ENCODE measurements around the gene TMEM126B. TPM values are rescaled to one million over a fixed set of nuclear protein-coding genes. Genes with fewer than 3 reads are reported as not detected.

TMEM126B gene
- 54.8 and 81.8 TPM in 2 replicates for total RNA-seq (2016; rRNA removed; fragmentation: Illumina TruSeq; extraction: Trizol)
- total RNA-seq (2016; cell fraction: cytosol; rRNA removed; fragmentation: Illumina TruSeq; extraction: Trizol; ENCODE audit: low read depth): 21.5 and 24.8 TPM in 2 replicates
- 56.1 and 83.6 TPM in 2 replicates for total RNA-seq (2016; cell fraction: insoluble cytoplasmic fraction; rRNA removed; fragmentation: Illumina TruSeq; extraction: Trizol)
- 45.7 and 58.4 TPM in 2 replicates for total RNA-seq (2016; cell fraction: membrane; rRNA removed; fragmentation: Illumina TruSeq; extraction: Trizol)
- 31.7 and 35.5 TPM in 2 replicates for total RNA-seq (2016; cell fraction: nucleus; rRNA removed; fragmentation: Illumina TruSeq; extraction: Trizol)
- polyA plus RNA-seq (2011; rRNA removed): 26.2 and 33.6 TPM in 2 replicates
- polyA plus RNA-seq (2011; cell fraction: cytosol; rRNA removed): 14.0 and 25.9 TPM in 2 replicates
- polyA plus RNA-seq (2011; cell fraction: nucleus; rRNA removed): 18.3 and 25.6 TPM in 2 replicates
- 35.0 and 42.8 TPM in 2 replicates for polyA plus RNA-seq (2012)
- 29.0 and 34.2 TPM in 2 replicates for polyA plus RNA-seq (2016; cell fraction: cytosol; fragmentation: Illumina TruSeq; extraction: Trizol; ENCODE audit: low read depth)
- 85.8 and 101 TPM in 2 replicates for polyA plus RNA-seq (2016; cell fraction: insoluble cytoplasmic fraction; fragmentation: Illumina TruSeq; extraction: Trizol; ENCODE audit: low read depth)
- 52.1 and 54.7 TPM in 2 replicates for polyA plus RNA-seq (2016; cell fraction: membrane; fragmentation: Illumina TruSeq; extraction: Trizol; ENCODE audit: low read depth)
- 54.1 and 62.9 TPM in 2 replicates for polyA plus RNA-seq (2016; cell fraction: nucleus; fragmentation: Illumina TruSeq; extraction: Trizol; ENCODE audit: insufficient read depth, low read depth)
- 4.8 and 14.2 TPM in 2 replicates for polyA minus RNA-seq (2011; rRNA and poly(A)+ RNA removed; ENCODE audit: low replicate concordance)
- polyA minus RNA-seq (2011; cell fraction: cytosol; rRNA and poly(A)+ RNA removed): 7.8 and 8.5 TPM in 2 replicates
- polyA minus RNA-seq (2011; cell fraction: nucleus; rRNA and poly(A)+ RNA removed): 17.3 and 18.0 TPM in 2 replicates
- Bru-seq, nascent RNA: percentile 91 among the genes with signal in this experiment
- BruChase-seq, experiment 1, labeled RNA remaining after a 6-hour chase: percentile 85 among the genes with signal in this experiment
- BruChase-seq, experiment 2, labeled RNA remaining after a 2-hour chase: percentile 87 among the genes with signal in this experiment
- long read RNA-seq, experiment 1, transcript TMEM126B-202 (6 exons, 1,210 nt): major isoform, 13 of 24 reads
- long read RNA-seq, experiment 1, partial matches to known transcripts: 4 of 24 reads
- long read RNA-seq, experiment 1, other reads (novel, unspliced or antisense): 2 of 24 reads
- long read RNA-seq, experiment 2, transcript TMEM126B-201 (5 exons, 989 nt): minor isoform, 11 of 61 reads
- long read RNA-seq, experiment 2, transcript TMEM126B-202 (6 exons, 1,210 nt): major isoform, 22 of 61 reads
- long read RNA-seq, experiment 2, partial matches to known transcripts: 10 of 61 reads
- long read RNA-seq, experiment 2, other reads (novel, unspliced or antisense): 14 of 61 reads

- intact Hi-C loops (cut with micrococcal nuclease; ENCODE audit: unreplicated experiment): loop anchor here (1.0 to 10.0 kb wide), 4 partner anchors 19 to 616 kb away; partner anchors contain the start of genes CREBZF, EED, PICALM and TMEM126A
- ATAC-seq (peak; percentile 99), DNase-seq (ENCODE audit: low spot score) (peak; percentile 95), FAIRE-seq (peak; percentile 80)
- H3K27ac ChIP-seq (ENCODE audit: extremely low read length, insufficient read depth, low read length): peak within 1 kb of the TSS; percentile 79
- H3K9me3 ChIP-seq (ENCODE audit: low read length): no peaks in the 10 kb centered on the region
- H3K36me3 ChIP-seq (replicated peaks in 1 of 2; ENCODE audit: control insufficient read depth in 1 of 2, insufficient read depth in 2 of 2, low read length in 2 of 2): peaks cover 0 to 3% of the 10 kb centered on the region in 2 experiments; a peak in 1 of 5 replicates
- CTCF ChIA-PET (ENCODE audit: low intra/inter-chr PET ratio, low total read pairs): no interaction called here
- peaks cover 27% of the 10 kb centered on the region for H3K4me1 ChIP-seq (ENCODE audit: insufficient read depth, low read length)
- BruUV-seq (replicated peaks): TSS peak; percentile 81
- 1% methylated on average over 34 of the region's 41 CpGs for WGBS (ENCODE audit: low lambda C conversion rate)
- H3K4me3 ChIP-seq (replicated peaks in 1 of 3; ENCODE audit: insufficient read depth in 1 of 3, low read depth in 2 of 3, low read length in 3 of 3): peak within 1 kb of the TSS; percentile 79 to 88 (median 81)
- in situ Hi-C loops (cut with HindIII; ENCODE audit: extremely low pct_ligation_motif_present, low pct_unique_long_range_greater_than_20kb): loop anchor here (25.0 kb wide), 1 partner anchor 634 kb away; no protein-coding TSS in a partner anchor
- H3K27me3 ChIP-seq (ENCODE audit: control insufficient read depth in 1 of 2, insufficient read depth in 2 of 2, low read length in 2 of 2): no peaks in the 10 kb centered on the region; a peak in 1 of 5 replicates
- POLR2A ChIA-PET: interaction anchor here (0.8 to 3.0 kb wide), 9 partner anchors 10 to 617 kb away, joined by 3 to 41 read pairs (median 5); partner anchors contain the start of genes CCDC89, CREBZF, EED and TMEM126A
- peak within 1 kb of the TSS; percentile 92 for H3K9ac ChIP-seq (ENCODE audit: insufficient read depth, low read depth, low read length)
- H3K4me2 ChIP-seq (ENCODE audit: low read depth, low read length): peak within 1 kb of the TSS; percentile 91
- H3K79me2 ChIP-seq (ENCODE audit: insufficient read depth, low read length): peaks cover 32% of the 10 kb centered on the region
- no peaks in the 10 kb centered on the region for H4K20me1 ChIP-seq (ENCODE audit: insufficient read depth, low read length)
- H2AFZ ChIP-seq (ENCODE audit: low read length): peak within 1 kb of the TSS; percentile 96
- TF ChIP-seq ZBTB21 (CRISPR knock-in tag; IDR thresholded peaks at IDR 0.05) (no peak), GLI4 (CRISPR knock-in tag; IDR thresholded peaks at IDR 0.05; ENCODE audit: borderline replicate concordance) (no peak), U2AF2 (IDR thresholded peaks at IDR 0.05; ENCODE audit: low read depth, low read length) (0 out of 2 replicates have a peak, but pooled peaks have one; percentile 34), HNF4A (CRISPR knock-in tag; IDR thresholded peaks at IDR 0.05) (no peak), RFXAP (CRISPR knock-in tag; IDR thresholded peaks at IDR 0.05; ENCODE audit: borderline replicate concordance) (peak; percentile 65; the same call in 1 of the 2 replicates), KMT2B (CRISPR knock-in tag; IDR thresholded peaks at IDR 0.05) (peak; percentile 72), ATAD3A (CRISPR knock-in tag; IDR thresholded peaks at IDR 0.05) (no peak), GTF3A (CRISPR knock-in tag; conservative IDR thresholded peaks at IDR 0.05) (0 out of 2 replicates have a peak, but pooled peaks have one; percentile 59), ZNF124 (CRISPR knock-in tag; IDR thresholded peaks at IDR 0.05) (peak; percentile 84), KMT2A (CRISPR knock-in tag; IDR thresholded peaks at IDR 0.05) (peak; percentile 89), RARG (CRISPR knock-in tag; IDR thresholded peaks at IDR 0.05; ENCODE audit: low read depth) (peak; percentile 64; the same call in 1 of the 2 replicates), ZNF343 (CRISPR knock-in tag; IDR thresholded peaks at IDR 0.05) (peak; percentile 68; the same call in 1 of the 2 replicates), SRSF4 (IDR thresholded peaks at IDR 0.05; ENCODE audit: low read depth, low read length, poor library complexity, severe bottlenecking) (no peak), HNRNPK (IDR thresholded peaks at IDR 0.05; ENCODE audit: low read depth, low read length, poor library complexity, severe bottlenecking) (no peak), MIER3 (CRISPR knock-in tag; IDR thresholded peaks at IDR 0.05; ENCODE audit: borderline replicate concordance) (0 out of 2 replicates have a peak, but pooled peaks have one; percentile 1)
- TF ChIP-seq, protein P1, sequence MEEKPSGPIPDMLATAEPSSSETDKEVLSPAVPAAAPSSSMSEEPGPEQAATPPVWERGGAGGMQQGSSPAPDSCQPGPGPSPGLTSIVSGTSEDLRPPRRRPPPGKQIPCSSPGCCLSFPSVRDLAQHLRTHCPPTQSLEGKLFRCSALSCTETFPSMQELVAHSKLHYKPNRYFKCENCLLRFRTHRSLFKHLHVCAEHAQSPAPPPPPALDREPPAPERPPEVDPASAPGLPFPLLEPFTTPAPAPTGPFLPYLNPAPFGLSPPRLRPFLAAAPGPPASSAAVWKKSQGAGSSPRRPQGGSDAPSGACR (CRISPR knock-in tag; IDR thresholded peaks at IDR 0.05): peak; percentile 80; the same call in 1 of the 2 replicates
Observed at GRCh38 chr11:85627998-85628770, at the start of gene TMEM126B. TMEM126B (plus strand) TSS chr11:85628593; CDS start chr11:85628608, 15 bp downstream.
